ENCODE results near the gene TMEM151B. TPM values are rescaled to one million over a fixed set of nuclear protein-coding genes. Genes with fewer than 3 reads are reported as not detected.
A peak's percentile ranks its signal among the peaks of the same experiment; 100 is the strongest.

The TMEM151B gene
- total RNA-seq, 1 donor from 2014 or later: not detected

- no peaks in the 10 kb centered on the region for H3K9me3 Mint-ChIP-seq
- ATAC-seq (ENCODE audit: low read depth): no peak
- intact Hi-C loops (cut with micrococcal nuclease): no loop called here
- no peak for DNase-seq
- no peak overlapping the region for H3K4me3 Mint-ChIP-seq
- H3K27ac Mint-ChIP-seq: no peak overlapping the region
- H3K4me1 Mint-ChIP-seq: no peaks in the 10 kb centered on the region
- peaks cover 19% of the 10 kb centered on the region for H3K27me3 Mint-ChIP-seq
- POLR2A ChIA-PET: no interaction called here
- no peak for TF ChIP-seq CTCF (IDR thresholded peaks at IDR 0.05)
- CTCF ChIA-PET: interaction anchor here (1.1 kb wide), 1 partner anchor 29 kb away, joined by 3 read pairs; no protein-coding TSS in a partner anchor
- no peaks in the 10 kb centered on the region for H3K36me3 Mint-ChIP-seq (ENCODE audit: low read depth)
Measured at GRCh38 chr6:44333273-44333919, 63.1 kb downstream of the TMEM151B start.

GRCh38 chr6:44333942-44334341 lies 63.7 kb downstream of the TMEM151B start:
- no peaks in the 10 kb centered on the region for H3K9me3 Mint-ChIP-seq
- peaks cover 16% of the 10 kb centered on the region for H3K27me3 Mint-ChIP-seq
- intact Hi-C loops (cut with micrococcal nuclease): no loop called here
- DNase-seq: no peak
- H3K4me1 Mint-ChIP-seq: no peaks in the 10 kb centered on the region
- H3K27ac Mint-ChIP-seq: no peak overlapping the region
- no peaks in the 10 kb centered on the region for H3K36me3 Mint-ChIP-seq (ENCODE audit: low read depth)
- ATAC-seq (ENCODE audit: low read depth): no peak
- ChIA-PET CTCF (interaction anchor here (1.1 kb wide), 1 partner anchor 29 kb away, joined by 3 read pairs; no protein-coding TSS in a partner anchor), POLR2A (interaction anchor here (1.1 kb wide), 1 partner anchor 87 kb away, joined by 3 read pairs; the partner anchor contains the start of gene HSP90AB1)
- no peak overlapping the region for H3K4me3 Mint-ChIP-seq
- no peak for TF ChIP-seq CTCF (IDR thresholded peaks at IDR 0.05)

- ChIA-PET CTCF (interaction anchor here (0.9 to 5.2 kb wide), 4 partner anchors 34 to 166 kb away, joined by 3 to 39 read pairs (median 3); no protein-coding TSS in a partner anchor), POLR2A (no interaction called here)
- ATAC-seq (ENCODE audit: low read depth) (no peak), DNase-seq (no peak)
- peaks cover 8% of the 10 kb centered on the region for H3K27me3 Mint-ChIP-seq
- TF ChIP-seq CTCF (IDR thresholded peaks at IDR 0.05): no peak
- no peaks in the 10 kb centered on the region for H3K36me3 Mint-ChIP-seq (ENCODE audit: low read depth)
- no peak overlapping the region for H3K4me3 Mint-ChIP-seq
- intact Hi-C loops (cut with micrococcal nuclease): loop anchor here (5.0 kb wide), 2 partner anchors 113 to 563 kb away; partner anchors contain the start of genes SLC29A1 and VEGFA
- no peaks in the 10 kb centered on the region for H3K4me1 Mint-ChIP-seq
- no peak overlapping the region for H3K27ac Mint-ChIP-seq
- no peaks in the 10 kb centered on the region for H3K9me3 Mint-ChIP-seq
Measured at GRCh38 chr6:44335631-44336030, 65.4 kb downstream of the TMEM151B start.

- intact Hi-C loops (cut with micrococcal nuclease): loop anchor here (1.0 to 5.0 kb wide), 6 partner anchors 70 to 566 kb away; partner anchors contain the start of genes SLC29A1 and VEGFA
- no peak overlapping the region for H3K4me3 Mint-ChIP-seq
- H3K9me3 Mint-ChIP-seq: no peaks in the 10 kb centered on the region
- DNase-seq (peak; percentile 36), ATAC-seq (ENCODE audit: low read depth) (peak; percentile 94)
- POLR2A ChIA-PET: interaction anchor here (1.0 to 1.1 kb wide), 3 partner anchors 49 to 91 kb away, joined by 3 to 4 read pairs (median 3); partner anchors contain the start of genes CDC5L, HSP90AB1 and SLC35B2
- CTCF ChIA-PET: interaction anchor here (0.9 to 5.2 kb wide), 8 partner anchors 8 to 242 kb away, joined by 3 to 39 read pairs (median 4); partner anchors contain the start of gene CDC5L
- no peak overlapping the region for H3K27ac Mint-ChIP-seq
- peaks cover 22% of the 10 kb centered on the region for H3K27me3 Mint-ChIP-seq
- H3K36me3 Mint-ChIP-seq (ENCODE audit: low read depth): no peaks in the 10 kb centered on the region
- H3K4me1 Mint-ChIP-seq: no peaks in the 10 kb centered on the region
- peak; percentile 58 for TF ChIP-seq CTCF (IDR thresholded peaks at IDR 0.05)
Measured at GRCh38 chr6:44338228-44339122, 68.2 kb downstream of the TMEM151B start.
